ENCODE data around the gene SHROOM4.

The SHROOM4 gene

DNA sequence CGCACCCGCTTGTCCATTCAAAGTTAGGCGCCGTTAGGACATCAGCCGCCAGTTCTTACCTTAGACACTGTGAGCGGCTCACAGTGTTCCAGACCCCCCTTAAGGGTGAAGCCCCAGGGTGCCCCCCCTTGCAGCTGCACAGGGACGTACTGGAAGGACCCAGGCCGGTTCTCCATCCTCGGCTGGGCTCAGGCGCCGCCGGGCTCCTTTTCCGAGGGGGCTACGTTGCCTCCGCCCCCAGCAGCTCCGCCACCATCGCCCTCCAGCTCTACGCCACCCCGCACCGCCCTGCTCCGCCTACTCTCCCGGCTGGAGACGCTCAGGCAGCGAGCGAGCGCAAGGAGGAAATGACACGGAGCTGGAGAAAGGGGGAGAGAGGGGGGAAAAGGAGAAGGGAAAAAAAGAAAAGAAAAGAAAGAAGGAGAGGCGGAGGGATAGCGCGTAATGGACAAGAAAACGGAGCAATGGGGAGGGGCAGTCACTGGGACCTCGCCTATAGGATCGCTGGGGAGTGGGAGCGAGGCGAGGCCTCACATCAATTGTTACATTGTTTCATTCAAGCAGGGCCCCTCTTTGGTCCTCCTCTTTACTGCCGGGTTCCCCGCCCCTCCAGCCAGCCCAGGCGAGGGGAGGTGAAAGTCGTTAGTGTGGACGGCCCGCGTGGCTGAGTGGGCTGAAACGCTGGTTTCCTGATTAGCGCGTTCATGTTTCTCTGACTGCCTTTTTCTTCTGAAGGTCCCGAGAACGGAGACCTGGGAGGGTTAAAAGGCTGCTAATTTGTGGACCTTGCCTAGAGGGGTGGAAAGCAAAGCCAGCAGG, at the start of gene SHROOM4:
SHROOM4 (minus strand) TSS at position 352 of the 819 bp plus-strand sequence; CDS start at position 176, 176 bp downstream.
- DNase-seq = peak; percentile 4

GRCh38 chrX:50863471-50863870, 49.5 kb upstream of the SHROOM4 start:
- DNase-seq = no peak

GRCh38 chrX:50860518-50860917, 46.5 kb upstream of the SHROOM4 start:
- DNase-seq = no peak

DNA sequence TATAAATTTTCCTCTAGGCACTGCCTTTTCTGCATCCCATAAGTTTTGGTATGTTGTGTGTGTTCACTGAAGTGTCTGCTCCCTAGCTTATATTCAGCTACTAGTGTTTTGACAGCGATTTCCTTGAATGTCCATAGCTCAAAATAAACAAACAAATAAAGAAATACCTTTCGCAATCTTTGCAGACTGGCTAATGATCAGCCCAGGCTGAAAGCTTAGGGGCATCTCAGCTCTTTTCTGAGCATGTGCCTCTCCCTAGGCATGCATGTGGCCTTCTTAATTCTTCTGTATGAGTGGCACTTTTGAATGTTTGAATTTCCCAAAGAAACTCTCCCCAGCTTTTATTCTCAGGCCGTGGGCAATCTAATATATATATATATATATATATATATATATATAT, 44.6 kb upstream of the SHROOM4 start:
- no peak for DNase-seq

GRCh38 chrX:50853399-50853798, 39.4 kb upstream of the SHROOM4 start:
- no peak for DNase-seq

- DNase-seq = no peak
Measured at GRCh38 chrX:50852524-50852923, 38.5 kb upstream of the SHROOM4 start.

- DNase-seq = no peak
Measured at GRCh38 chrX:50842221-50842620, 28.2 kb upstream of the SHROOM4 start.

- no peak for DNase-seq
Measured at GRCh38 chrX:50839730-50840129, 25.7 kb upstream of the SHROOM4 start.

GRCh38 chrX:50838820-50839600, 25.0 kb upstream of the SHROOM4 start:
- no peak for DNase-seq

GRCh38 chrX:50827996-50828395, 14.0 kb upstream of the SHROOM4 start:
- no peak for DNase-seq

DNA sequence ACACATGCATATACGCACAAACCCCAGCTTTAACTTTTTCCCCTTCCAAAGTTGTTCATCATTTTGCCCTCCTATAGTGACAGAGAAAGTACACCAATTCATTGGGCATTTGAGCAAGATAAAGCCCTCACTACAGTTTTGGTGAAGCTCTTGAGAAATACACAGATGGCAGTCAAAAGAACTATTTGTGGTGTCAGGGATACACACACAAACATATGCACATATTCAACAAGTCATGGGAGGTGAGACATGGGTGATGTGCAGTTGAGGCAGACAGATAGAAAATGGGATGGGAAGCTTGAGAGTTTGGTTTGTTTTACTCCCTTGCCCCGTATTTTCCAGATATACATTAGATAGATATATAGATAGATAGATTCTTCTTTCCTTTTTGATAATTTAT, 11.8 kb upstream of the SHROOM4 start:
- DNase-seq = no peak

GRCh38 chrX:50818986-50819385, 5.0 kb upstream of the SHROOM4 start:
- no peak for DNase-seq

GRCh38 chrX:50815120-50815519, 1.1 kb upstream of the SHROOM4 start:
- no peak for DNase-seq

- DNase-seq = no peak
Measured at GRCh38 chrX:50814701-50815100, 707 bp upstream of the SHROOM4 start.

GRCh38 chrX:50812995-50813842, 775 bp downstream of the SHROOM4 start:
- DNase-seq = peak; percentile 17

DNA sequence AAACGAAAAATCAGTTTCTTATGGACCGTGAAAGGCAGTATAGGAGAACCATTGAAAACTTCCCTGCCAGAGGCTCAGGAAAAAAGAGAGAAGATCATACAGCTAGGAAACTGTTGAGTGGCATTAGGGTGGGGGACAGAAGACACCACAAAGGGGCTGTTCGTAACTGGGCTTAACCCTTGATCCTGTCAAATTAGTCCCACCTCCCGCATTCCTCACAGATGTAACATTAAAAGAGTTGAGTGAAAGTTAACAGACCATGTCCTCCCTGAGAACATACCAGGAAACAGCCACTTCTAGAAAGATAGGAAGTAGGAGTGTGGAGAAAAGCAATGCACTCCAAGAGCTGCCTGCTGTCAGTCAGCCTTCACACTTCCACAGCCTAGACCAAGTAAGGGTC, 8.7 kb downstream of the SHROOM4 start:
- no peak for DNase-seq

GRCh38 chrX:50801135-50801534, 12.9 kb downstream of the SHROOM4 start:
- DNase-seq = no peak

DNA sequence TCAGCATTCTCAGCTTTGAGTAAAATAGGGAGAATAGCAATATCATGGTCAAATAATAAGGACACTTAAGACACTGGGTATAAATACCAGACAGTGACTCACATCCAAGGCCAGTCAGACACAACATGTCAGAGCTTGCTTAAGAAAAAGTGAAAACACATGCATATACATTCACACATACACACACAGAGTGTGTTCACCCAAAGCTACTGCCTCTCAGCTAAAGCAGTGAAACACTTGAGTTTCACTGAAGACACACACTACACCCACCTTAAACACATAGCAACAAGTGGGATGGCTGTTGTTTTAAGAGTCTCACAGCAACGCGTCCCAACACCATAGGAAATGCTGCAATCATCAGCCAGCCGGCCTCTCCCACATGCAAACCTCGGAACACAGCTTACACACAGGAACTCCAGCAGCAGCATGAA, 14.4 kb downstream of the SHROOM4 start:
- DNase-seq = no peak

- no peak for DNase-seq
Measured at GRCh38 chrX:50798783-50799182, 15.2 kb downstream of the SHROOM4 start.

GRCh38 chrX:50787099-50787498, 26.9 kb downstream of the SHROOM4 start:
- DNase-seq = no peak

DNA sequence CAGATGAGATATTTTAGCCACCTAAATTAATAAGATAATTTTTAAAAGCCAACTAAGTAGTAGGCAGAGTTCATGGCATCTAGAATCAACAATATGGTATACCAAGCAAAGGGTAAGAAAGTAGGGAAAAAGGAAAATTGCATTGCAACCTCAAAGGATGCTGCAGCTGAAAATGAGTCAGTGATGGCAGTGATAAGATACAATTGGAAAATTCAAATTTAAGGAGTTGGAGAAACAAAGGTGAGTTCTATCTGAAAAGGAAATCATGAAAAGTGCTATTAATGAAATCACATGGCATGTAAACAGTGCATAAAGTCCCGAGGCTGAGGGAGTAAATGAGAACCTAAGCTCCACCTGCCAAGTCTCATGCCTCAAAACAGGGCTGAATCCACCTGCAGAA, 33.9 kb downstream of the SHROOM4 start:
- DNase-seq = no peak

DNA sequence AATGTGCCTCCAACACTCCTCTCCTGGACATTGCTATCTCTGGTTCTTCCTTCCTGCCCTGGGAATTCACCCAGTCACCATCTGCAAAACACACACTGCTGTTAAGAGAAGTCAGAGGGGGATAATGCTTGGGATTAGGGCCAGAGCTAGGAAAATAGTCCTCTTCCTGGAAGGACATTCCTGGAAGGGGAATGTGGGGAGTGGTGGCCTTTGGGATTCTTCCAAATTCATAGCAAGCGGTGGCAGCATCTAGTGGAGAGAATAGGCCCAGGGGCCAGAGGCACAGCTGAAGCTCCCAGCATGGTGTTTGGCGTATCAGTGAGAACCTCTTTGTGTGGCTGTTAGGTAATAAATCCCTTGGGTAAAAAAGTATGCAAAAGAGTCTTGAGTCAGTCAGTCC, 34.3 kb downstream of the SHROOM4 start:
- DNase-seq = no peak

DNA sequence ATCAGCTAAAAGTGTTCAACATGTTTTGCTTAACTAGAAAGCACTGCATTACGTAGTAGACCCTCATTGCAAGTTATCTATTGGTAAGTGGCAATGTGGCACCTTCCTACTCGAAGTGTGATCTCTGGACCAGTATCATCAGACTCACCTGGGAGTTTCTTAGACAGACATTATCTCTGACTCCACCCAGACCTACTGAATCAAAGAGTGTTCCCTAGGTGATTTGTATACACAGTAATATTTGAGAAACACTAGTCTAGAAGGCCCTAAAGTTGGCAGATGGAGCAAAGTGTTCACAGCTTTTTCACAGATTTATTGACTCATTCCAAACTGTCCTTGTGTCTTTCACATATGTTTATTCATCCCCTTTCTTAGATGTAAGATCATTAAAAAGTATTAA, 35.7 kb downstream of the SHROOM4 start:
- no peak for DNase-seq
